Lower leg skin (tissue), 3 donors: ENCODE data around the gene GCHFR.

ENCODE experiments used
- POLR2A ChIP-seq, 2 donors: fragments of 450-650 bp; IDR thresholded peaks; one replicate each; pipeline ENCODE4 v1.6.1; 2016 to 2017; ENCODE audit warnings: antibody characterized with exemption in 2 of 2, mild to moderate bottlenecking in 1 of 2, moderate library complexity in 1 of 2
- TF ChIP-seq, protein P1 (sequence below), 3 donors: fragments of 450-650 bp; IDR thresholded peaks; one replicate each; pipeline ENCODE4 v1.5.1; 2016; ENCODE audit warnings: antibody characterized with exemption in 3 of 3, mild to moderate bottlenecking in 3 of 3, moderate library complexity in 2 of 3

DNA sequence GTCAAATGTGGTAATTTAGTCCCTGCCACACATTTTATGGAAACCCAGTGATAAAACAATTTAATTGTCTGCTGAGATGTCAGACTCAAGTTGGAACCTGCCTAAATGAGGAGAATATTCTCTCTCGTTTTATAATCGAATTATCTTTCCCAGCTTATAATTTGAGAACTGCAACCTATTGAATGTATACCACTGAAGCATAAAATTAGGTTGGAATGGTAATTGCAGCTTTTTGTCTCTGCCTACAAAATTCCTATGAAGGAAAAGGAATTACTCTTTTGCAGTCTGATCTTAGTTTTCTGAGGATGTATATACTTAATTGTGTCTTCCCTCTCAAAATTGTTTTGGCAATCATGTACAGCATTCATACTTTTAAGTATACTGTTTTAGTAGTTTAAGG is 39.9 kb upstream of the GCHFR start:
- TF ChIP-seq, protein P1, sequence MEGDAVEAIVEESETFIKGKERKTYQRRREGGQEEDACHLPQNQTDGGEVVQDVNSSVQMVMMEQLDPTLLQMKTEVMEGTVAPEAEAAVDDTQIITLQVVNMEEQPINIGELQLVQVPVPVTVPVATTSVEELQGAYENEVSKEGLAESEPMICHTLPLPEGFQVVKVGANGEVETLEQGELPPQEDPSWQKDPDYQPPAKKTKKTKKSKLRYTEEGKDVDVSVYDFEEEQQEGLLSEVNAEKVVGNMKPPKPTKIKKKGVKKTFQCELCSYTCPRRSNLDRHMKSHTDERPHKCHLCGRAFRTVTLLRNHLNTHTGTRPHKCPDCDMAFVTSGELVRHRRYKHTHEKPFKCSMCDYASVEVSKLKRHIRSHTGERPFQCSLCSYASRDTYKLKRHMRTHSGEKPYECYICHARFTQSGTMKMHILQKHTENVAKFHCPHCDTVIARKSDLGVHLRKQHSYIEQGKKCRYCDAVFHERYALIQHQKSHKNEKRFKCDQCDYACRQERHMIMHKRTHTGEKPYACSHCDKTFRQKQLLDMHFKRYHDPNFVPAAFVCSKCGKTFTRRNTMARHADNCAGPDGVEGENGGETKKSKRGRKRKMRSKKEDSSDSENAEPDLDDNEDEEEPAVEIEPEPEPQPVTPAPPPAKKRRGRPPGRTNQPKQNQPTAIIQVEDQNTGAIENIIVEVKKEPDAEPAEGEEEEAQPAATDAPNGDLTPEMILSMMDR (IDR thresholded peaks at IDR 0.05) = no peak
- TF ChIP-seq POLR2A (IDR thresholded peaks at IDR 0.05) = no peak
